ENCODE results near the gene CEP44.

DNA sequence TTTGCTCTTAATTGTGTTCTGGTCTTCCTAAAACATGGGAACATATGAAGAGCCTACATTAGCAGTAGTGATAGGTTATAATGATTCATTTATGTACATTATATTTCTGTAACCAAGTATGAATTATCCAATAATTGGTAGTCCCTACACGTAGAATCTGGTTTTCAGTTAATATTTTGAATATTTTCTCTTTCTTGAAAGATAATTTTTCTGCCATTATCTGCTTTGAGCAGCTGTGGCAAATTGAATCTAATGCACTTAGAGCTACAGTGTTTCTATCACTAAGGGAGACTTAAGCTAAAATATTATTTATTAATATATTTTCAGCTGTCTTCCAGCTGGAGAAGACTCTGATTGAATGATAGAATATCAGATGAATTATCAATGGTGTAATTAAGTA, 21.0 kb downstream of the CEP44 start:
- TF ChIP-seq MYC (IDR thresholded peaks at IDR 0.05; ENCODE audit: low read depth, low read length) (no peak), POLR2A (IDR thresholded peaks at IDR 0.05; ENCODE audit: extremely low read depth, insufficient read length) (no peak)
- TF ChIP-seq, protein P1, sequence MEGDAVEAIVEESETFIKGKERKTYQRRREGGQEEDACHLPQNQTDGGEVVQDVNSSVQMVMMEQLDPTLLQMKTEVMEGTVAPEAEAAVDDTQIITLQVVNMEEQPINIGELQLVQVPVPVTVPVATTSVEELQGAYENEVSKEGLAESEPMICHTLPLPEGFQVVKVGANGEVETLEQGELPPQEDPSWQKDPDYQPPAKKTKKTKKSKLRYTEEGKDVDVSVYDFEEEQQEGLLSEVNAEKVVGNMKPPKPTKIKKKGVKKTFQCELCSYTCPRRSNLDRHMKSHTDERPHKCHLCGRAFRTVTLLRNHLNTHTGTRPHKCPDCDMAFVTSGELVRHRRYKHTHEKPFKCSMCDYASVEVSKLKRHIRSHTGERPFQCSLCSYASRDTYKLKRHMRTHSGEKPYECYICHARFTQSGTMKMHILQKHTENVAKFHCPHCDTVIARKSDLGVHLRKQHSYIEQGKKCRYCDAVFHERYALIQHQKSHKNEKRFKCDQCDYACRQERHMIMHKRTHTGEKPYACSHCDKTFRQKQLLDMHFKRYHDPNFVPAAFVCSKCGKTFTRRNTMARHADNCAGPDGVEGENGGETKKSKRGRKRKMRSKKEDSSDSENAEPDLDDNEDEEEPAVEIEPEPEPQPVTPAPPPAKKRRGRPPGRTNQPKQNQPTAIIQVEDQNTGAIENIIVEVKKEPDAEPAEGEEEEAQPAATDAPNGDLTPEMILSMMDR (IDR thresholded peaks at IDR 0.05; ENCODE audit: low read depth, low read length): no peak

Measured in NB4 (cell line).